Inferior parietal cortex (tissue), 1 donor: ENCODE measurements around the gene GGNBP2.
A peak's percentile ranks its signal among the peaks of the same experiment; 100 is the strongest.

Source experiments
- DNase-seq: peaks from one replicate; pipeline ENCODE4 v3.0.0-alpha.2; 2016; ENCODE audit errors: extremely low spot score

GGNBP2 gene

DNA sequence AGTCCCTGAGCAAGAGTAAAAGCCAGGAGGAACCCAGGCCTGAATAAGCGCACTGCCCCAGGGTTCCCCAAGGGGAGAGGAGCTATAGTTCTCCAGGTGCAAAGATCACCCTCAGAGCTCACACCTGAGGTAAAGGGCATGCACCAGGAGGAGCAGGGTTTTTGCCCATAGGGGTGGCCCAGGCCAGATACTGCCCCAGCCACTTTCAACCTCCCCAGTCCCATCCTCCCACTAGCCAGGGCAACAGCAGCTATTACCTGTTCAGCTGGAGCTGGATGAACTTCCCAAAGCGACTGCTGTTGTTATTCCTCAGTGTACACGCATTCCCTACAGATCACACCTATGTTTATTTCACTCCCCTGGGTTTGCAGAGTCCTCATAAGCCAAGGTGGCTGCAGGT, 29.9 kb upstream of the GGNBP2 start:
- no peak for DNase-seq

DNA sequence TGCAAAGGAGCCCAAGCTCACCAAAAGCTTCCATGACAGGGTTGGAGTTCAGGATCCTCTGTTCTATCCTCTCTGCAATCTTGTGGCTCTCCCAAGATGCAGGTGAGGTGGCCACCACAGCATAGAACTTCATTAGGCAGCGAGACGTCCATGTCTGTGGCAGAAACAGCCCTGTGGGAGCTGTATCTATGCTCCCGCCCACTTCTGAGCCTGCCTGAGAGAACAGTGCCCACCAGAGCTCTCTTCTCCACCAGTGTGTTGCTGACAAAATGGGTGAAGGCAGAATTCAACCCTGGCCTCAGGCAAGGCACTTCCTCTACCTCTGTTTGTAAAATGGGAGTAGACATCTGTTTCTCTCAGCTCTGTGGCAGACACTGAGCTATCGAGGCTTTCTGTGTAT, 28.9 kb upstream of the GGNBP2 start:
- DNase-seq: no peak

- DNase-seq: no peak
Observed at GRCh38 chr17:36523113-36523512, 21.6 kb upstream of the GGNBP2 start.

DNA sequence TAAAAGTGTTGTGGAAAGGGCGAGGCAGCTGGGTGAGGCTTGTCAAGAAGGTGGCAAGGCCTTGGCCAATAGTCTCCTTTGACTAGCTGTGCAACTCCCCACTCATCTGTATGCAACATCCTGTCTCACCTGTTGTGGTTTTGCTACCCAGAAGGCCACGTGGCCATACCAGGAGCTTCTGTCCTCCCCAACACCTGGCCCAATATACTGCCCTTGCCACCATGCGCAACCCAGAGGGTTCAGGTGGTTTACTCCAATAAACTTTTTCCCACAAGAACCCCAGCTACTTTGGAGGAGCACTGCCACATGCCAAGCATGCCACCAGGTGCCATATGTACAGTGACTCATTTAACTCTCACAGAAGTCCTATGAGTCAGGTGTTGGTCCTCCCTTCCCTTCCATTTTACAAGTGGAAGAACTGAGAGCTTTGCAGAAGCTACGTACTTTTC, 20.3 kb upstream of the GGNBP2 start:
- DNase-seq: no peak

- DNase-seq: no peak
Observed at GRCh38 chr17:36525113-36525512, 19.6 kb upstream of the GGNBP2 start.

GRCh38 chr17:36525888-36526287, 18.8 kb upstream of the GGNBP2 start:
- DNase-seq: no peak

- DNase-seq: no peak
Observed at GRCh38 chr17:36527621-36528250, 17.0 kb upstream of the GGNBP2 start.

GRCh38 chr17:36529121-36529520, 15.6 kb upstream of the GGNBP2 start:
- no peak for DNase-seq

GRCh38 chr17:36532435-36532975, 12.2 kb upstream of the GGNBP2 start:
- DNase-seq: no peak

GRCh38 chr17:36533935-36534839, 10.5 kb upstream of the GGNBP2 start:
- peak; percentile 35 for DNase-seq

DNA sequence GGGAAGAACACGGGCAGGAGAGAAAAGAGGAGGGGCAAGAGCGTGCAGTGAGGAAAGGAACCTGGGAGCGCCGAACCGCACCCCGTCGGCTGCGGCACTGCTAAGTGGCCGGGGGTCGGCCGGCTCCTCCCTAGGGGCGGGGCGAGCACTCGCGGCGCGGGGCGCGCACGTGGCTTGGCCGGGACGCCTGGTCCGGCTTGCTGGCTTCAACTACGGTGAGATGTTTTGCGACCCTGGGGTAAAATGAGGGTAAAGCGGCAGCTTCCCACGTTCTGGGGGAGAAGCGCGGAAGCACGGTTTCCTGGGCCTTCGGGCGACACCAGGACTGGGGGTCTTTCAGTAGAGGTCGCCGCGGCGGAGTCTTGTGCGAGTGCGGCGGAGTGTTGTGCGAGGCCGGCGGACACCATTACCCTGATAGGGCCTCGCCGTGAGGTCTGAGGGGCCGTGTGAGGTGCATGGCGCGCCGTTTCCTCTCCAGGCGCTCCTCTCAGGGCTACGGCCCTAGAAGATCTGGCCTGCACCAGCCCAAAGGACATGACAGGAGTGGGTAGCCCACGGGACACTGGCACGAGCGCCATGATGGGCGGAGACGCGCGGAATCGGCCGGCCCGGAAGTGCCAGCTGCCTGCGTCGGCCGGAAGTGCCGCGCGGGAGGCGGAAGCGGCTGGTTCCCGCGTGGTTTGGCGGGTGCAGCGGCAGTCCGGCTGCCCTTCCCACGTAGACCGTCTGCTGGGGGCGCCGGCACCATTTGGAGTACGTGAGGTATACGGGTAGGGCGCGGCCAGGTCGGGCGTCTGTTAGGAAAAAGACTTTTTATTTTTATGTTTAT, 9.7 kb upstream of the GGNBP2 start, which contains the start of the genes MYO19 and PIGW:
Gene MYO19 (minus strand): TSS at position 29 of the 829 bp plus-strand sequence. CDS start 2,330 bp downstream, outside the sequence.
Gene PIGW (plus strand): TSS at position 148 of the 829 bp plus-strand sequence. CDS start 2,115 bp downstream, outside the sequence.
- peak; percentile 87 for DNase-seq

DNA sequence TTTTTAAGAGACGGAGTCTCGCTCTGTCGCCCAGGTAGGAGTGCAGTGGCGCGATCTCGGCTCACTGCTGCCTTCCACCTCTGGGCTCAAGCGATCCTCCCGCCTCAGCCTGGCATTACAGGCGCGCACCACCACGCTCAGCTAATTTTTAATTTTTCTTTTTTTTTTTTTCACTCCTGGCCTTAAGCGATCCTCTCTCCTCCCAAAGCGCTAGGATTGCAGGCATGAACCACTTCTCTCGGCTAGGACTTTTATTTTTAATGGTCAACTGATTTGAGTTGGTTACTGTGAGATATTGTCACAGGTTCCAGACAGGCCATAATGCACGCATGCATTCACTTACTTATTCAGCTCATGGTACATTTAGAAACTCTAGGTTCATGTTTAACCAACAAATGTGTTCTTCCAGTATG, 9.0 kb upstream of the GGNBP2 start:
- DNase-seq: no peak

GRCh38 chr17:36540696-36541095, 4.0 kb upstream of the GGNBP2 start:
- no peak for DNase-seq

DNA sequence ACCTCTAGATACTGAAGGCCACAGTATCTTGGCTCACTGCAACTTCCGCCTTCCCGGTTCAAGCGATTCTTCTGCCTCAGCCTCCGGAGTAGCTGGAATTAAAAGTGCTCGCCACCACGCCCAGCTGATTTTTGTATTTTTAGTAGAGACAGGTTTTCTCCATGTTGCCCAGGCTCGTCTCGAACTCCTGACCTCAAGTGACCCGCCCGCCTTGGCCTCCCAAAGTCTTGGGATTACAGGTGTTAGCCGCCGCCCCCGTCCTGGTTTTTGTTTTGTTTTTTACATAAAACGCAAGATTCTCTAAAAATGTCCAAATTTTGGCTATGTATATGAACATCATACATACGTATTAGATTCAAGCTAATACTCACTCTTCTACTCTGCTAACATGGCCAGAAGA, 2.0 kb upstream of the GGNBP2 start:
- no peak for DNase-seq

GRCh38 chr17:36544044-36544306, 744 bp upstream of the GGNBP2 start:
- DNase-seq: peak; percentile 22

DNA sequence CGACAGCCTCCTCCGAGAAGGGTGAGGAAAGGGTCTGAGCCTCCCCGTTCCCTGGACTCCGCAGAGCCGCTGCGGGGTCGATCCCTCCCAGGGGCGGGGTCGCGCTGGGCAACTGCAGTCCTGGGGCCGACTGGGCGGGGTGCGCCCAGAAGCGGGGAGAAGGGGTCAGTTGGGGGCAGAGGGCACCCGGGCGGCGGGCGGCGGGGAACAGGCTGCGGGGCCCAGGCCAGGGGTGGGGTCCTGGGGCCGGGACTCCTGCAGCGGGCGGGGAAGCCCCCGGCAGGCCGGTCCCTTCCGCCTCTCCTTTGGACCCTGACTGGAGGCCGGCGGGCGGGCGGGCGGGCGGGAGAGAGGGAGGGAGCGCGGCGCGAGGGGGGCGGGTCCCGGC, 352 bp downstream of the GGNBP2 start:
- no peak for DNase-seq

GRCh38 chr17:36545465-36546417, 1.0 kb downstream of the GGNBP2 start:
- peak; percentile 92 for DNase-seq

DNA sequence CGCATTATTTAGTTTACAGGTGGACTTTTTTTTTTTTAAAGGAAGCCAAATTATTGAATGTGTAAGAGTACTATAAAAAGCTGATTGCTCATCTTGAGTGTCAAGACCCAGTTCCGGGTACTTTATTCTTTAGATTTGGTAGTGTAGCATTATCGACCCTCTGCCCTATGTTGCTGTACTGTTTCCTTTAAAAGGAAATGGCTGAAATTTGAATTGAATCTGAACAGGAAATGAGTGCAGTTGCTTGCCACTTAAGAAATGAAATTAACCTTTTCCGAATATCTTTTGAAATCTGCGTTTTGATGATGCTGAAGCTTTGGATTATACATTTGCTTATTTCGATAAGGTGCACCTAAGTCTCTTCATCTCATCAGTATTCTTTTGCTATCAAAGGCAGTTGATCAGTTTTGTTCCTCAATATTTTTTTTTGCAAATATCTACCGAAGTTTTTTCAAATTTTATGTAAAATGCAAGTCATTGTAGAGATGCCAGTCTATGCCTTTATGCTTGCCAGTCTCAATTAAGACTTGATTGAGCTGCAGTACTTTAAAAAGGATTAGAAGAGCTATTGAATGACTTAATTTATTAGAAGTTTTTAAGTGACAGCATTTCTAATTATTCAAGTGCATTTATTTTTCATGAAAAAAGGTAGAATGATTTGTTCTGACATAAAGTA, 1.8 kb downstream of the GGNBP2 start:
- no peak for DNase-seq

DNA sequence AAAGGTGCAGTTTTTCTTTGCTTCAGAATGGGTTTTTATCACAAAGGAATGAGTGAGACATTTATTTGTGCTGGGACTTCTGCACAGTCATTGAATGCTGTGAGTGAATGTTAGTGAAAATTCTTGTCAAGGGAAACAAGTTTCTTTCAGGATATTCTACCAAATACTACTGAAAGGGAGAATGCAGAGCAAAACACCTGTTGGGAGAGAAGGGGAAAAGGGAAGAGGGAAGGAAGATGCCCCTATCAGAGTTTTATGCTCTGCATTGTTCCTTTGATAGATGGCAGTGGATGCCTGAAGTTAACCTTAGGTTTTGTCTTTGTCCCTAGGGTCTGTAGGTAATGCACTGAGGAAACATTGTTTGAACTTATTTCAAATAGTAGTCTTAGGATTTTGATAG, 3.1 kb downstream of the GGNBP2 start:
- DNase-seq: no peak
